MM.1S (cell line): ENCODE results near the gene MZT2A.
"Not testable (repeated sequence)": the region's sequence is repeated elsewhere in the genome, so short reads cannot be mapped to it uniquely, and the experiment has no call there.

Source experiments
- DNase-seq: peaks from one replicate; pipeline ENCODE4 v3.0.0-alpha.2; 2015
- H2AFZ ChIP-seq: fragments of 300-600 bp; sonication (generic); 2 replicates; pipeline ENCODE4 v1.6.0; 2016; ENCODE audit warnings: antibody characterized with exemption, low read length
- H3F3A ChIP-seq: fragments of 300-600 bp; sonication (generic); 2 replicates; pipeline ENCODE4 v1.6.1; 2016; ENCODE audit warnings: mild to moderate bottlenecking, antibody characterized with exemption, low read length, moderate library complexity, mixed read lengths; ENCODE audit not compliant: insufficient read depth
- H3K27ac ChIP-seq: fragments of 300-600 bp; sonication (generic); 2 replicates; pipeline ENCODE4 v1.5.1; 2016; ENCODE audit warnings: mild to moderate bottlenecking, low read length
- H3K27me3 ChIP-seq: fragments of 300-600 bp; sonication (generic); replicated peaks from 2 replicates; pipeline ENCODE4 v1.6.0; 2016; ENCODE audit warnings: low read length; ENCODE audit not compliant: insufficient read depth
- H3K36me3 ChIP-seq: fragments of 300-600 bp; sonication (generic); replicated peaks from 2 replicates; pipeline ENCODE4 v1.6.1; 2016; ENCODE audit warnings: mild to moderate bottlenecking, low read length, mixed read lengths; ENCODE audit not compliant: insufficient read depth
- H3K4me1 ChIP-seq: fragments of 300-600 bp; sonication (generic); 2 replicates; pipeline ENCODE4 v1.6.1; 2016; ENCODE audit warnings: low read length, mixed read lengths
- H3K4me2 ChIP-seq: fragments of 300-600 bp; sonication (generic); 2 replicates; pipeline ENCODE4 v1.6.0; 2016; ENCODE audit warnings: low read depth, low read length
- H3K4me3 ChIP-seq: fragments of 300-600 bp; sonication (generic); 2 replicates; pipeline ENCODE4 v1.5.1; 2016; ENCODE audit warnings: low read length, mixed read lengths
- H3K79me2 ChIP-seq: fragments of 300-600 bp; sonication (generic); 2 replicates; pipeline ENCODE4 v1.6.1; 2016; ENCODE audit warnings: mixed run types, low read length, mixed read lengths
- H3K9ac ChIP-seq: fragments of 300-600 bp; sonication (generic); 2 replicates; pipeline ENCODE4 v1.6.1; 2016; ENCODE audit warnings: low read length, mixed read lengths
- H3K9me2 ChIP-seq: fragments of 300-600 bp; sonication (generic); replicated peaks from 2 replicates; pipeline ENCODE4 v1.6.1; 2016; ENCODE audit warnings: mild to moderate bottlenecking, low read length, mixed read lengths; ENCODE audit not compliant: insufficient read depth
- H3K9me3 ChIP-seq: fragments of 300-600 bp; sonication (generic); replicated peaks from 2 replicates; pipeline ENCODE4 v1.6.1; 2016; ENCODE audit warnings: mild to moderate bottlenecking, low read length, mixed read lengths; ENCODE audit not compliant: insufficient read depth
- H4K20me1 ChIP-seq: fragments of 300-600 bp; sonication (generic); 2 replicates; pipeline ENCODE4 v1.6.1; 2016; ENCODE audit warnings: mild to moderate bottlenecking, low read length, moderate library complexity, mixed read lengths; ENCODE audit not compliant: insufficient read depth
- CTCF ChIP-seq: fragments of 300-600 bp; sonication (generic); IDR thresholded peaks from 2 replicates; pipeline ENCODE4 v1.5.1; 2016; ENCODE audit warnings: antibody characterized with exemption, low read length, mixed read lengths
- EZH2 ChIP-seq: fragments of 300-600 bp; sonication (generic); optimal IDR thresholded peaks from 2 replicates; pipeline ENCODE3; 2017; ENCODE audit warnings: low read depth, mild to moderate bottlenecking, antibody characterized with exemption, low read length, mixed read lengths
- EZH2phosphoT487 ChIP-seq: fragments of 300-600 bp; sonication (generic); IDR thresholded peaks from 2 replicates; pipeline ENCODE4 v1.6.1; 2018; ENCODE audit warnings: antibody characterized with exemption, low read length

MZT2A gene

GRCh38 chr2:131511969-131512870, 20.0 kb upstream of the MZT2A start:
- H2AFZ ChIP-seq, H3K4me2 ChIP-seq, H3K4me1 ChIP-seq, H3F3A ChIP-seq, H3K27me3 ChIP-seq, H3K9me3 ChIP-seq, DNase-seq, H3K27ac ChIP-seq, H3K9me2 ChIP-seq, H3K4me3 ChIP-seq, H3K9ac ChIP-seq, H3K36me3 ChIP-seq, H3K79me2 ChIP-seq, H4K20me1 ChIP-seq: not testable (repeated sequence)

- H2AFZ ChIP-seq, H3K36me3 ChIP-seq, H4K20me1 ChIP-seq, H3F3A ChIP-seq, H3K27me3 ChIP-seq, H3K9me2 ChIP-seq, H3K4me3 ChIP-seq, H3K4me2 ChIP-seq, H3K4me1 ChIP-seq, DNase-seq, H3K9me3 ChIP-seq, H3K79me2 ChIP-seq, H3K27ac ChIP-seq, H3K9ac ChIP-seq: not testable (repeated sequence)
These were observed 19.2 kb upstream of the MZT2A start for GRCh38 chr2:131511291-131511968.

- Histone ChIP-seq H3K9ac (no peak overlapping the region), H3K27ac (no peak overlapping the region), H3K36me3 (no peaks in the 10 kb centered on the region), H4K20me1 (no peaks in the 10 kb centered on the region), H3K9me2 (no peaks in the 10 kb centered on the region), H3K4me2 (no peak overlapping the region), H2AFZ (no peak overlapping the region), H3K4me1 (no peaks in the 10 kb centered on the region), H3K27me3 (no peaks in the 10 kb centered on the region), H3K4me3 (no peak overlapping the region), H3F3A (no peaks in the 10 kb centered on the region), H3K79me2 (no peaks in the 10 kb centered on the region), H3K9me3 (no peaks in the 10 kb centered on the region)
- DNase-seq = no peak
- TF ChIP-seq EZH2phosphoT487 (no peak), EZH2 (no peak), CTCF (no peak)
These were observed 17.4 kb upstream of the MZT2A start for GRCh38 chr2:131509615-131510014.

- H3F3A ChIP-seq, H2AFZ ChIP-seq, H3K27ac ChIP-seq, H3K9me3 ChIP-seq, H4K20me1 ChIP-seq, H3K9me2 ChIP-seq, DNase-seq, H3K4me3 ChIP-seq, H3K4me2 ChIP-seq, H3K4me1 ChIP-seq, H3K27me3 ChIP-seq, H3K36me3 ChIP-seq, H3K9ac ChIP-seq: not testable (repeated sequence)
- H3K79me2 ChIP-seq = peaks cover 11% of the 10 kb centered on the region
These were observed 12.0 kb upstream of the MZT2A start for GRCh38 chr2:131504082-131504750.

GRCh38 chr2:131503587-131503986, 11.4 kb upstream of the MZT2A start:
- H3K36me3 ChIP-seq = not testable (repeated sequence)

GRCh38 chr2:131498321-131498973, 6.2 kb upstream of the MZT2A start:
- not testable (repeated sequence) for H3K4me3 ChIP-seq, H3F3A ChIP-seq
- H3K79me2 ChIP-seq = peaks cover 67% of the 10 kb centered on the region

More at GRCh38 chr2:131503587-131503986, 11.4 kb upstream of the MZT2A start:
- not testable (repeated sequence) for H3F3A ChIP-seq, H3K9me2 ChIP-seq, DNase-seq, H3K4me1 ChIP-seq, H3K9ac ChIP-seq, H3K4me2 ChIP-seq, H3K27ac ChIP-seq, H3K9me3 ChIP-seq, H3K27me3 ChIP-seq, H2AFZ ChIP-seq, H3K4me3 ChIP-seq, H4K20me1 ChIP-seq
- H3K79me2 ChIP-seq = peaks cover 18% of the 10 kb centered on the region

More at GRCh38 chr2:131498321-131498973, 6.2 kb upstream of the MZT2A start:
- H3K4me1 ChIP-seq, H2AFZ ChIP-seq, H3K27ac ChIP-seq, H3K9ac ChIP-seq, H3K9me3 ChIP-seq, H3K9me2 ChIP-seq, H3K36me3 ChIP-seq, DNase-seq, H3K4me2 ChIP-seq, H3K27me3 ChIP-seq: not testable (repeated sequence)
- peaks cover 13% of the 10 kb centered on the region; the same call in 1 of the 2 replicates for H4K20me1 ChIP-seq
